ENCODE measurements around the gene COQ3.

Gene COQ3

GRCh38 chr6:99393698-99394531, at the start of gene COQ3:
Gene COQ3 (minus strand): TSS chr6:99394195. CDS start chr6:99394179, 16 bp downstream.
- Histone ChIP-seq H3K36me3 (ENCODE audit: control insufficient read depth in 1 of 2, insufficient read depth in 2 of 2, low read length in 2 of 2) (peaks cover 0 to 14% of the 10 kb centered on the region in 2 donors), H3K4me1 (ENCODE audit: control insufficient read depth in 1 of 2, insufficient read depth in 2 of 2, low read length in 2 of 2) (peaks cover 0 to 4% of the 10 kb centered on the region in 2 donors), H3K9me3 (ENCODE audit: control insufficient read depth in 1 of 2, low read length in 2 of 2) (no peaks in the 10 kb centered on the region), H3K27me3 (ENCODE audit: low read depth, low read length) (no peaks in the 10 kb centered on the region), H3K4me3 (ENCODE audit: low read depth in 1 of 2, low read length in 2 of 2) (peak within 1 kb of the TSS; percentile 86 to 95), H3K27ac (ENCODE audit: low read length) (peak within 1 kb of the TSS; percentile 72)

- H3K27me3 ChIP-seq (ENCODE audit: low read depth, low read length) = no peaks in the 10 kb centered on the region
- peaks cover 4 to 11% of the 10 kb centered on the region in 2 donors for H3K36me3 ChIP-seq (ENCODE audit: control insufficient read depth in 1 of 2, insufficient read depth in 2 of 2, low read length in 2 of 2)
- no peaks in the 10 kb centered on the region for H3K9me3 ChIP-seq (ENCODE audit: control insufficient read depth in 1 of 2, low read length in 2 of 2)
- H3K27ac ChIP-seq (ENCODE audit: low read length) = no peak overlapping the region
- no peak overlapping the region for H3K4me3 ChIP-seq (ENCODE audit: low read depth in 1 of 2, low read length in 2 of 2)
- H3K4me1 ChIP-seq (ENCODE audit: control insufficient read depth in 1 of 2, insufficient read depth in 2 of 2, low read length in 2 of 2) = no peaks in the 10 kb centered on the region
Observed at GRCh38 chr6:99434702-99435530, 40.9 kb upstream of the COQ3 start.

GRCh38 chr6:99432877-99433276, 38.9 kb upstream of the COQ3 start:
- Histone ChIP-seq H3K9me3 (ENCODE audit: control insufficient read depth in 1 of 2, low read length in 2 of 2) (no peaks in the 10 kb centered on the region), H3K4me1 (ENCODE audit: control insufficient read depth in 1 of 2, insufficient read depth in 2 of 2, low read length in 2 of 2) (peaks cover 0 to 3% of the 10 kb centered on the region in 2 donors), H3K36me3 (ENCODE audit: control insufficient read depth in 1 of 2, insufficient read depth in 2 of 2, low read length in 2 of 2) (peaks cover 0 to 11% of the 10 kb centered on the region in 2 donors), H3K4me3 (ENCODE audit: low read depth in 1 of 2, low read length in 2 of 2) (no peak overlapping the region), H3K27me3 (ENCODE audit: low read depth, low read length) (no peaks in the 10 kb centered on the region), H3K27ac (ENCODE audit: low read length) (no peak overlapping the region)

GRCh38 chr6:99431901-99432300, 37.9 kb upstream of the COQ3 start:
- no peak overlapping the region for H3K4me3 ChIP-seq (ENCODE audit: low read depth in 1 of 2, low read length in 2 of 2)
- peaks cover 0 to 11% of the 10 kb centered on the region in 2 donors for H3K36me3 ChIP-seq (ENCODE audit: control insufficient read depth in 1 of 2, insufficient read depth in 2 of 2, low read length in 2 of 2)
- no peak overlapping the region for H3K27ac ChIP-seq (ENCODE audit: low read length)
- H3K9me3 ChIP-seq (ENCODE audit: control insufficient read depth in 1 of 2, low read length in 2 of 2) = no peaks in the 10 kb centered on the region
- H3K27me3 ChIP-seq (ENCODE audit: low read depth, low read length) = no peaks in the 10 kb centered on the region
- peaks cover 8 to 13% of the 10 kb centered on the region in 2 donors for H3K4me1 ChIP-seq (ENCODE audit: control insufficient read depth in 1 of 2, insufficient read depth in 2 of 2, low read length in 2 of 2)

- H3K36me3 ChIP-seq (ENCODE audit: control insufficient read depth in 1 of 2, insufficient read depth in 2 of 2, low read length in 2 of 2) = peaks cover 0 to 15% of the 10 kb centered on the region in 2 donors
- peaks cover 22 to 34% of the 10 kb centered on the region in 2 donors for H3K4me1 ChIP-seq (ENCODE audit: control insufficient read depth in 1 of 2, insufficient read depth in 2 of 2, low read length in 2 of 2)
- no peak overlapping the region for H3K4me3 ChIP-seq (ENCODE audit: low read depth in 1 of 2, low read length in 2 of 2)
- no peaks in the 10 kb centered on the region for H3K27me3 ChIP-seq (ENCODE audit: low read depth, low read length)
- H3K27ac ChIP-seq (ENCODE audit: low read length) = no peak overlapping the region
- no peaks in the 10 kb centered on the region for H3K9me3 ChIP-seq (ENCODE audit: control insufficient read depth in 1 of 2, low read length in 2 of 2)
Observed at GRCh38 chr6:99427988-99428387, 34.0 kb upstream of the COQ3 start.

- H3K9me3 ChIP-seq (ENCODE audit: control insufficient read depth in 1 of 2, low read length in 2 of 2) = no peaks in the 10 kb centered on the region
- H3K27ac ChIP-seq (ENCODE audit: low read length) = peak overlapping the region; percentile 100
- H3K36me3 ChIP-seq (ENCODE audit: control insufficient read depth in 1 of 2, insufficient read depth in 2 of 2, low read length in 2 of 2) = peaks cover 0 to 12% of the 10 kb centered on the region in 2 donors
- no peaks in the 10 kb centered on the region for H3K27me3 ChIP-seq (ENCODE audit: low read depth, low read length)
- H3K4me1 ChIP-seq (ENCODE audit: control insufficient read depth in 1 of 2, insufficient read depth in 2 of 2, low read length in 2 of 2) = peaks cover 24 to 50% of the 10 kb centered on the region in 2 donors
- peak overlapping the region; percentile 97 to 99 for H3K4me3 ChIP-seq (ENCODE audit: low read depth in 1 of 2, low read length in 2 of 2)
Observed at GRCh38 chr6:99426451-99426757, 32.4 kb upstream of the COQ3 start.

- Histone ChIP-seq H3K9me3 (ENCODE audit: control insufficient read depth in 1 of 2, low read length in 2 of 2) (no peaks in the 10 kb centered on the region), H3K27me3 (ENCODE audit: low read depth, low read length) (no peaks in the 10 kb centered on the region), H3K27ac (ENCODE audit: low read length) (peak overlapping the region; percentile 100), H3K4me3 (ENCODE audit: low read depth in 1 of 2, low read length in 2 of 2) (peak overlapping the region; percentile 97 to 99), H3K4me1 (ENCODE audit: control insufficient read depth in 1 of 2, insufficient read depth in 2 of 2, low read length in 2 of 2) (peaks cover 24 to 56% of the 10 kb centered on the region in 2 donors), H3K36me3 (ENCODE audit: control insufficient read depth in 1 of 2, insufficient read depth in 2 of 2, low read length in 2 of 2) (peaks cover 0 to 10% of the 10 kb centered on the region in 2 donors)
Observed at GRCh38 chr6:99425647-99426450, 31.9 kb upstream of the COQ3 start.

GRCh38 chr6:99424761-99425646, 31.0 kb upstream of the COQ3 start, which contains the start of gene PNISR:
Gene PNISR (minus strand): TSS chr6:99425308. CDS start chr6:99414659, 10,649 bp downstream.
- H3K4me1 ChIP-seq (ENCODE audit: control insufficient read depth in 1 of 2, insufficient read depth in 2 of 2, low read length in 2 of 2) = peaks cover 24 to 62% of the 10 kb centered on the region in 2 donors

GRCh38 chr6:99424022-99424421, 30.0 kb upstream of the COQ3 start:
- peak overlapping the region; percentile 100 for H3K27ac ChIP-seq (ENCODE audit: low read length)
- H3K36me3 ChIP-seq (ENCODE audit: control insufficient read depth in 1 of 2, insufficient read depth in 2 of 2, low read length in 2 of 2) = peaks cover 0 to 7% of the 10 kb centered on the region in 2 donors
- H3K4me1 ChIP-seq (ENCODE audit: control insufficient read depth in 1 of 2, insufficient read depth in 2 of 2, low read length in 2 of 2) = peaks cover 24 to 68% of the 10 kb centered on the region in 2 donors
- peak overlapping the region; percentile 97 to 99 for H3K4me3 ChIP-seq (ENCODE audit: low read depth in 1 of 2, low read length in 2 of 2)
- no peaks in the 10 kb centered on the region for H3K9me3 ChIP-seq (ENCODE audit: control insufficient read depth in 1 of 2, low read length in 2 of 2)
- H3K27me3 ChIP-seq (ENCODE audit: low read depth, low read length) = no peaks in the 10 kb centered on the region

More at GRCh38 chr6:99424761-99425646, 31.0 kb upstream of the COQ3 start, which contains the start of gene PNISR:
- Histone ChIP-seq H3K9me3 (ENCODE audit: control insufficient read depth in 1 of 2, low read length in 2 of 2) (no peaks in the 10 kb centered on the region), H3K36me3 (ENCODE audit: control insufficient read depth in 1 of 2, insufficient read depth in 2 of 2, low read length in 2 of 2) (peaks cover 0 to 7% of the 10 kb centered on the region in 2 donors), H3K4me3 (ENCODE audit: low read depth in 1 of 2, low read length in 2 of 2) (peak within 1 kb of the TSS; percentile 97 to 99), H3K27ac (ENCODE audit: low read length) (peak within 1 kb of the TSS; percentile 100), H3K27me3 (ENCODE audit: low read depth, low read length) (no peaks in the 10 kb centered on the region)

GRCh38 chr6:99422912-99423311, 28.9 kb upstream of the COQ3 start:
- H3K36me3 ChIP-seq (ENCODE audit: control insufficient read depth in 1 of 2, insufficient read depth in 2 of 2, low read length in 2 of 2) = peaks cover 0 to 7% of the 10 kb centered on the region in 2 donors
- H3K4me1 ChIP-seq (ENCODE audit: control insufficient read depth in 1 of 2, insufficient read depth in 2 of 2, low read length in 2 of 2) = peaks cover 24 to 67% of the 10 kb centered on the region in 2 donors
- H3K27ac ChIP-seq (ENCODE audit: low read length) = no peak overlapping the region
- peak overlapping the region in 1 of 2 donors; percentile 99 for H3K4me3 ChIP-seq (ENCODE audit: low read depth in 1 of 2, low read length in 2 of 2)
- H3K27me3 ChIP-seq (ENCODE audit: low read depth, low read length) = no peaks in the 10 kb centered on the region
- no peaks in the 10 kb centered on the region for H3K9me3 ChIP-seq (ENCODE audit: control insufficient read depth in 1 of 2, low read length in 2 of 2)
